ENCODE measurements around the gene KCNQ2. TPM values are rescaled to one million over a fixed set of nuclear protein-coding genes. Genes with fewer than 3 reads are reported as not detected.

The KCNQ2 gene
- total and polyA plus RNA-seq, 5 experiments from 2014 or later = 0.30 to 0.49 TPM; not detected in 3

- Mint-ChIP-seq H3K9me3 (no peaks in the 10 kb centered on the region), H3K27ac (no peak overlapping the region), H3K27me3 (no peaks in the 10 kb centered on the region), H3K4me3 (no peak overlapping the region), H3K36me3 (no peaks in the 10 kb centered on the region), H3K4me1 (peaks cover 8 to 17% (median 10%) of the 10 kb centered on the region in 4 donors)
- POLR2A ChIA-PET = no interaction called here
- ATAC-seq (no peak), DNase-seq (no peak)
Measured at GRCh38 chr20:63430891-63431290, 41.6 kb downstream of the KCNQ2 start.

GRCh38 chr20:63429992-63430391 is 42.5 kb downstream of the KCNQ2 start:
- H3K9me3 Mint-ChIP-seq = no peaks in the 10 kb centered on the region
- no peaks in the 10 kb centered on the region for H3K36me3 Mint-ChIP-seq
- no peak for ATAC-seq
- POLR2A ChIA-PET = no interaction called here
- no peaks in the 10 kb centered on the region for H3K27me3 Mint-ChIP-seq
- H3K27ac Mint-ChIP-seq = no peak overlapping the region
- peaks cover 7 to 15% (median 8%) of the 10 kb centered on the region in 4 donors for H3K4me1 Mint-ChIP-seq
- no peak for DNase-seq
- H3K4me3 Mint-ChIP-seq = no peak overlapping the region

GRCh38 chr20:63428906-63429575 is 43.4 kb downstream of the KCNQ2 start:
- POLR2A ChIA-PET = no interaction called here
- Mint-ChIP-seq H3K4me3 (no peak overlapping the region), H3K4me1 (peaks cover 0 to 6% (median 3%) of the 10 kb centered on the region in 4 donors), H3K27ac (no peak overlapping the region), H3K27me3 (no peaks in the 10 kb centered on the region), H3K36me3 (no peaks in the 10 kb centered on the region), H3K9me3 (no peaks in the 10 kb centered on the region)
- ATAC-seq = no peak
- DNase-seq = no peak

GRCh38 chr20:63427724-63428330 is 44.6 kb downstream of the KCNQ2 start:
- POLR2A ChIA-PET = no interaction called here
- no peak overlapping the region for H3K4me3 Mint-ChIP-seq
- H3K27ac Mint-ChIP-seq = no peak overlapping the region
- no peaks in the 10 kb centered on the region for H3K36me3 Mint-ChIP-seq
- no peaks in the 10 kb centered on the region for H3K27me3 Mint-ChIP-seq
- ATAC-seq (no peak), DNase-seq (no peak)
- peaks cover 0 to 6% (median under 1%) of the 10 kb centered on the region in 4 donors for H3K4me1 Mint-ChIP-seq
- H3K9me3 Mint-ChIP-seq = no peaks in the 10 kb centered on the region

- POLR2A ChIA-PET = no interaction called here
- Mint-ChIP-seq H3K36me3 (no peaks in the 10 kb centered on the region), H3K27ac (no peak overlapping the region), H3K4me1 (peaks cover 0 to 6% (median under 1%) of the 10 kb centered on the region in 4 donors), H3K9me3 (no peaks in the 10 kb centered on the region), H3K27me3 (no peaks in the 10 kb centered on the region), H3K4me3 (no peak overlapping the region)
- DNase-seq (no peak), ATAC-seq (no peak)
Measured at GRCh38 chr20:63427206-63427605, 45.2 kb downstream of the KCNQ2 start.

- Mint-ChIP-seq H3K27me3 (no peaks in the 10 kb centered on the region), H3K4me3 (no peak overlapping the region), H3K4me1 (peaks cover 0 to 2% (median under 1%) of the 10 kb centered on the region in 4 donors), H3K9me3 (no peaks in the 10 kb centered on the region), H3K27ac (no peak overlapping the region), H3K36me3 (no peaks in the 10 kb centered on the region)
- POLR2A ChIA-PET = no interaction called here
- DNase-seq (no peak), ATAC-seq (no peak)
Measured at GRCh38 chr20:63425846-63426485, 46.5 kb downstream of the KCNQ2 start.

- peaks cover 0 to 4% (median 0%) of the 10 kb centered on the region in 5 donors for H3K27me3 Mint-ChIP-seq
Measured at GRCh38 chr20:63424613-63425012, 47.8 kb downstream of the KCNQ2 start.

GRCh38 chr20:63423751-63424150 is 48.7 kb downstream of the KCNQ2 start:
- no peak for ATAC-seq
- no peaks in the 10 kb centered on the region for H3K36me3 Mint-ChIP-seq
- H3K27ac Mint-ChIP-seq = no peak overlapping the region
- H3K4me3 Mint-ChIP-seq = no peak overlapping the region
- no peaks in the 10 kb centered on the region for H3K9me3 Mint-ChIP-seq
- POLR2A ChIA-PET = interaction anchor here (1.2 kb wide), 1 partner anchor 12 kb away, joined by 4 read pairs; no protein-coding TSS in a partner anchor
- no peak for DNase-seq
- H3K4me1 Mint-ChIP-seq = peaks cover 0 to 2% (median 0%) of the 10 kb centered on the region in 4 donors
- peaks cover 0 to 7% (median 0%) of the 10 kb centered on the region in 5 donors for H3K27me3 Mint-ChIP-seq

More at GRCh38 chr20:63424613-63425012, 47.8 kb downstream of the KCNQ2 start:
- ATAC-seq (no peak), DNase-seq (no peak)
- POLR2A ChIA-PET = interaction anchor here (1.2 kb wide), 1 partner anchor 13 kb away, joined by 4 read pairs; no protein-coding TSS in a partner anchor
- no peaks in the 10 kb centered on the region for H3K36me3 Mint-ChIP-seq
- peaks cover 0 to 2% (median 0%) of the 10 kb centered on the region in 4 donors for H3K4me1 Mint-ChIP-seq
- H3K4me3 Mint-ChIP-seq = no peak overlapping the region
- no peaks in the 10 kb centered on the region for H3K9me3 Mint-ChIP-seq
- H3K27ac Mint-ChIP-seq = no peak overlapping the region

GRCh38 chr20:63422653-63423052 is 49.8 kb downstream of the KCNQ2 start:
- H3K4me3 Mint-ChIP-seq = no peak overlapping the region
- DNase-seq = no peak
- no peak for ATAC-seq
- H3K4me1 Mint-ChIP-seq = peaks cover 0 to 2% (median 0%) of the 10 kb centered on the region in 4 donors
- POLR2A ChIA-PET = no interaction called here
- H3K27me3 Mint-ChIP-seq = peaks cover 0 to 7% (median 0%) of the 10 kb centered on the region in 5 donors
- no peaks in the 10 kb centered on the region for H3K36me3 Mint-ChIP-seq
- H3K27ac Mint-ChIP-seq = no peak overlapping the region
- H3K9me3 Mint-ChIP-seq = no peaks in the 10 kb centered on the region

- Mint-ChIP-seq H3K4me1 (peaks cover 0 to 2% (median 0%) of the 10 kb centered on the region in 4 donors), H3K27ac (no peak overlapping the region), H3K36me3 (no peaks in the 10 kb centered on the region), H3K4me3 (no peak overlapping the region), H3K9me3 (no peaks in the 10 kb centered on the region), H3K27me3 (peaks cover 0 to 13% (median 0%) of the 10 kb centered on the region in 5 donors)
- DNase-seq = no peak
- POLR2A ChIA-PET = no interaction called here
- no peak for ATAC-seq
Measured at GRCh38 chr20:63421913-63422312, 50.5 kb downstream of the KCNQ2 start.

GRCh38 chr20:63421094-63421692 is 51.3 kb downstream of the KCNQ2 start:
- H3K27me3 Mint-ChIP-seq = peaks cover 0 to 15% (median 0%) of the 10 kb centered on the region in 5 donors
- H3K4me3 Mint-ChIP-seq = no peak overlapping the region
- no peak overlapping the region for H3K27ac Mint-ChIP-seq
- DNase-seq = no peak
- H3K9me3 Mint-ChIP-seq = no peaks in the 10 kb centered on the region
- H3K36me3 Mint-ChIP-seq = no peaks in the 10 kb centered on the region
- no peaks in the 10 kb centered on the region for H3K4me1 Mint-ChIP-seq
- POLR2A ChIA-PET = no interaction called here
- no peak for ATAC-seq

GRCh38 chr20:63420359-63421093 is 51.9 kb downstream of the KCNQ2 start:
- no peak overlapping the region for H3K4me3 Mint-ChIP-seq
- DNase-seq (no peak), ATAC-seq (no peak)
- H3K27me3 Mint-ChIP-seq = peaks cover 0 to 15% (median 0%) of the 10 kb centered on the region in 5 donors
- no peaks in the 10 kb centered on the region for H3K36me3 Mint-ChIP-seq
- H3K4me1 Mint-ChIP-seq = no peaks in the 10 kb centered on the region
- no peak overlapping the region for H3K27ac Mint-ChIP-seq
- no peaks in the 10 kb centered on the region for H3K9me3 Mint-ChIP-seq
- POLR2A ChIA-PET = no interaction called here

Data from naive thymus-derived CD8-positive, alpha-beta T cell (primary cell).